Endodermal cell (in vitro differentiated cells): ENCODE data around the gene CD300LF. TPM values are rescaled to one million over a fixed set of nuclear protein-coding genes. Genes with fewer than 3 reads are reported as not detected.

Source experiments
- DNase-seq: peaks from one replicate; pipeline ENCODE4 v3.0.0-alpha.2; 2017
- H3K27ac ChIP-seq: 2 replicates; pipeline ENCODE4 v1.5.1; 2013; ENCODE audit warnings: mild to moderate bottlenecking, low read depth, low read length, moderate library complexity
- H3K27me3 ChIP-seq: 2 replicates; pipeline ENCODE4 v1.6.1; 2013; ENCODE audit warnings: mild to moderate bottlenecking, low read length, moderate library complexity; ENCODE audit not compliant: insufficient read depth, control insufficient read depth, poor library complexity, severe bottlenecking
- H3K36me3 ChIP-seq: 2 replicates; pipeline ENCODE4 v1.7.0; 2013; ENCODE audit warnings: mild to moderate bottlenecking, low read length, moderate library complexity; ENCODE audit not compliant: control insufficient read depth, insufficient read depth
- H3K4me1 ChIP-seq: one replicate; pipeline ENCODE4 v1.7.0; 2013; ENCODE audit warnings: low read length; ENCODE audit not compliant: control insufficient read depth, insufficient read depth
- H3K4me3 ChIP-seq: 2 replicates; pipeline ENCODE4 v1.5.1; 2013; ENCODE audit warnings: mild to moderate bottlenecking, low read length, moderate library complexity
- H3K9ac ChIP-seq: 2 replicates; pipeline ENCODE4 v1.6.1; 2013; ENCODE audit warnings: mild to moderate bottlenecking, low read length, moderate library complexity; ENCODE audit not compliant: poor library complexity, severe bottlenecking; ENCODE audit errors: extremely low read depth
- H3K9me3 ChIP-seq: 2 replicates; pipeline ENCODE4 v1.6.1; 2013; ENCODE audit warnings: mild to moderate bottlenecking, low read length, moderate library complexity; ENCODE audit not compliant: control insufficient read depth
- H3K27ac Mint-ChIP-seq: 2 replicates; pipeline ENCODE4 v1.8.0; 2020; ENCODE audit warnings: mixed read lengths
- H3K27me3 Mint-ChIP-seq: 2 replicates; pipeline ENCODE4 v1.8.0; 2021; ENCODE audit warnings: mild to moderate bottlenecking, mixed read lengths; ENCODE audit not compliant: insufficient read depth
- H3K36me3 Mint-ChIP-seq: 2 replicates; pipeline ENCODE4 v1.8.0; 2020; ENCODE audit warnings: low read depth, mixed read lengths
- H3K4me1 Mint-ChIP-seq: 2 replicates; pipeline ENCODE4 v1.8.0; 2020; ENCODE audit warnings: mixed read lengths
- H3K4me3 Mint-ChIP-seq: 2 replicates; pipeline ENCODE4 v1.8.0; 2020; ENCODE audit warnings: mild to moderate bottlenecking, moderate library complexity, mixed read lengths
- H3K9me3 Mint-ChIP-seq: 2 replicates; pipeline ENCODE4 v1.8.0; 2020; ENCODE audit warnings: mild to moderate bottlenecking, mixed read lengths
- CTCF ChIP-seq: fragments of 200-600 bp; sonication (generic); conservative IDR thresholded peaks from 2 replicates; pipeline ENCODE4 v1.5.0; 2021; ENCODE audit warnings: antibody characterized with exemption, mild to moderate bottlenecking
- WGBS, 2 experiments: methylation state at CpG; one replicate each; pipeline versions ENCODE4 v1.1.5 to v1.1.7; 2013; ENCODE audit warnings: missing lambda C conversion rate in 2 of 2, mixed read lengths in 1 of 2; ENCODE audit not compliant: insufficient coverage in 1 of 2, insufficient read length in 1 of 2; 5-methylcytosine and 5-hydroxymethylcytosine counted together
- total RNA-seq, 2 donors: library from RNA; stranded (reverse); fragmentation: NEBNext Ultra II Directional in 1 of 2; extraction: Animal tissue kit (Norgen Biotek cat#: 25700) in 1 of 2; gene quantifications; 2 replicates in 1 of 2; 3 replicates in 1 of 2; pipeline ENCODE4 v1.2.1, GENCODE V29; 2021

CD300LF gene
- total RNA-seq, 2 donors from 2014 or later = not detected

GRCh38 chr17:74729368-74729767 is 16.6 kb upstream of the CD300LF start:
- H3K27me3 ChIP-seq = no peaks in the 10 kb centered on the region
- no peaks in the 10 kb centered on the region for H3K36me3 ChIP-seq
- Mint-ChIP-seq H3K27ac (no peak overlapping the region), H3K36me3 (no peaks in the 10 kb centered on the region), H3K4me3 (no peak overlapping the region), H3K27me3 (no peaks in the 10 kb centered on the region), H3K4me1 (no peaks in the 10 kb centered on the region), H3K9me3 (no peaks in the 10 kb centered on the region)
- no peaks in the 10 kb centered on the region for H3K4me1 ChIP-seq
- no peaks in the 10 kb centered on the region for H3K9me3 ChIP-seq
- H3K4me3 ChIP-seq = no peak overlapping the region
- H3K9ac ChIP-seq = no peak overlapping the region
- no peak for DNase-seq
- H3K27ac ChIP-seq = no peak overlapping the region
- TF ChIP-seq CTCF = no peak
- 90 to 91% methylated on average over 3 to 5 of the region's 5 CpGs for WGBS, 2 experiments

- no peak for DNase-seq
- H3K4me3 Mint-ChIP-seq = no peak overlapping the region
- H3K9ac ChIP-seq = no peak overlapping the region
- no peak overlapping the region for H3K27ac Mint-ChIP-seq
- H3K4me1 Mint-ChIP-seq = no peaks in the 10 kb centered on the region
- no peak overlapping the region for H3K4me3 ChIP-seq
- H3K9me3 ChIP-seq = no peaks in the 10 kb centered on the region
- WGBS, 2 experiments = 80 to 86% methylated on average over 1 to 3 of the region's 3 CpGs
- no peak for TF ChIP-seq CTCF
- H3K36me3 ChIP-seq = no peaks in the 10 kb centered on the region
- no peaks in the 10 kb centered on the region for H3K27me3 Mint-ChIP-seq
- no peaks in the 10 kb centered on the region for H3K27me3 ChIP-seq
- H3K27ac ChIP-seq = no peak overlapping the region
- H3K9me3 Mint-ChIP-seq = no peaks in the 10 kb centered on the region
- H3K36me3 Mint-ChIP-seq = no peaks in the 10 kb centered on the region
- no peaks in the 10 kb centered on the region for H3K4me1 ChIP-seq
Measured at GRCh38 chr17:74728702-74729075, 16.0 kb upstream of the CD300LF start.

GRCh38 chr17:74728033-74728701 is 15.4 kb upstream of the CD300LF start:
- Histone ChIP-seq H3K9me3 (no peaks in the 10 kb centered on the region), H3K36me3 (no peaks in the 10 kb centered on the region), H3K4me3 (no peak overlapping the region), H3K27ac (no peak overlapping the region), H3K9ac (no peak overlapping the region), H3K27me3 (no peaks in the 10 kb centered on the region), H3K4me1 (no peaks in the 10 kb centered on the region)
- Mint-ChIP-seq H3K4me1 (no peaks in the 10 kb centered on the region), H3K4me3 (no peak overlapping the region), H3K27ac (no peak overlapping the region), H3K27me3 (no peaks in the 10 kb centered on the region), H3K36me3 (no peaks in the 10 kb centered on the region), H3K9me3 (no peaks in the 10 kb centered on the region)
- TF ChIP-seq CTCF = no peak
- WGBS, 2 experiments = 71 to 90% methylated on average over 2 to 3 of the region's 3 CpGs
- DNase-seq = no peak
